HEK293 (cell line): ENCODE results near the gene ALG12.

Source experiments
- CTCF ChIA-PET: fragments of 350-600 bp; formaldehyde crosslinking; extraction: SDS; loops from one replicate; lab custom pipeline; 2021; ENCODE audit warnings: antibody characterized with exemption; lab: Yijun Ruan, JAX
- POLR2A ChIA-PET: fragments of 300-600 bp; formaldehyde crosslinking; extraction: SDS; loops from one replicate; lab custom pipeline; 2020; ENCODE audit warnings: antibody characterized with exemption, inconsistent platforms; lab: Yijun Ruan, JAX
- H3K27ac ChIP-seq: fragments of 200-500 bp; sonication (Bioruptor generic); 2 replicates; pipeline ENCODE4 v1.5.1; 2014; ENCODE audit warnings: low read depth, low read length, control low read depth, inconsistent platforms; ENCODE audit errors: extremely low read depth
- H3K36me3 ChIP-seq, 2 experiments: fragments of 200-500 bp in 1 of 2; sonication (Bioruptor generic) in 1 of 2; 1 replicate in 1 of 2; 2 replicates in 1 of 2; pipeline ENCODE4 v1.5.1; 2014 to 2017; ENCODE audit warnings: inconsistent platforms in 2 of 2, low read length in 2 of 2; ENCODE audit not compliant: control insufficient read depth in 2 of 2, insufficient read depth in 1 of 2
- H3K4me1 ChIP-seq: fragments of 200-500 bp; sonication (Bioruptor generic); 2 replicates; pipeline ENCODE4 v1.5.1; 2014; ENCODE audit warnings: mild to moderate bottlenecking, low read length, inconsistent platforms; ENCODE audit not compliant: control insufficient read depth, insufficient read depth
- H3K4me3 ChIP-seq: 2 replicates; pipeline ENCODE4 v1.5.1; 2011; ENCODE audit warnings: low read depth, mild to moderate bottlenecking, control low read depth, low read length, moderate library complexity
- H3K9me3 ChIP-seq: fragments of 200-500 bp; sonication (Bioruptor generic); 2 replicates; pipeline ENCODE4 v1.5.1; 2014; ENCODE audit warnings: low read depth, low read length, inconsistent platforms; ENCODE audit not compliant: control insufficient read depth, insufficient read depth
- KLF7 ChIP-seq: fragments of 450-650 bp; formaldehyde crosslinking; IDR thresholded peaks from 2 replicates; pipeline ENCODE4 v1.5.1; 2016; ENCODE audit warnings: missing biosample characterization, missing genetic modification characterization, borderline replicate concordance
- PBX3 ChIP-seq: sonication (generic); formaldehyde crosslinking; IDR thresholded peaks from 2 replicates; pipeline ENCODE4 v1.8.1; 2022; ENCODE audit warnings: mild to moderate bottlenecking, moderate library complexity, missing genetic modification reagents
- ZBTB11 ChIP-seq: fragments of 450-650 bp; formaldehyde crosslinking; conservative IDR thresholded peaks from 2 replicates; pipeline ENCODE4 v1.5.1; 2016; ENCODE audit warnings: low read depth, missing biosample characterization, missing genetic modification characterization
- ZBTB8A ChIP-seq: fragments of 450-650 bp; formaldehyde crosslinking; IDR thresholded peaks from 2 replicates; pipeline ENCODE4 v1.5.1; 2016; ENCODE audit warnings: missing biosample characterization, missing genetic modification characterization
- ZNF138 ChIP-seq: fragments of 450-650 bp; formaldehyde crosslinking; IDR thresholded peaks from 2 replicates; pipeline ENCODE4 v1.5.1; 2016; ENCODE audit warnings: missing biosample characterization, missing genetic modification characterization, borderline replicate concordance
- ZNF169 ChIP-seq: fragments of 450-650 bp; formaldehyde crosslinking; IDR thresholded peaks from 2 replicates; pipeline ENCODE4 v1.5.1; 2016; ENCODE audit warnings: missing biosample characterization, missing genetic modification characterization
- ZNF202 ChIP-seq: fragments of 450-650 bp; formaldehyde crosslinking; IDR thresholded peaks from 2 replicates; pipeline ENCODE4 v1.5.1; 2016; ENCODE audit warnings: missing biosample characterization, missing genetic modification characterization, borderline replicate concordance
- ZNF341 ChIP-seq: fragments of 450-650 bp; formaldehyde crosslinking; IDR thresholded peaks from 2 replicates; pipeline ENCODE4; 2016; ENCODE audit warnings: low read depth, missing biosample characterization, missing genetic modification characterization
- ZNF350 ChIP-seq: fragments of 450-650 bp; formaldehyde crosslinking; IDR thresholded peaks from 2 replicates; pipeline ENCODE4 v1.5.0; 2017; ENCODE audit warnings: missing biosample characterization, mild to moderate bottlenecking, missing genetic modification characterization
- ZNF548 ChIP-seq: fragments of 450-650 bp; formaldehyde crosslinking; IDR thresholded peaks from 2 replicates; pipeline ENCODE4 v1.5.1; 2016; ENCODE audit warnings: missing biosample characterization, missing genetic modification characterization
- ZNF560 ChIP-seq: fragments of 450-650 bp; formaldehyde crosslinking; IDR thresholded peaks from 2 replicates; pipeline ENCODE4 v1.5.1; 2017; ENCODE audit warnings: missing biosample characterization, missing genetic modification characterization, borderline replicate concordance
- ZNF561 ChIP-seq: fragments of 450-650 bp; IDR thresholded peaks from 2 replicates; pipeline ENCODE4 v1.5.1; 2018; ENCODE audit warnings: missing biosample characterization, missing genetic modification characterization, borderline replicate concordance
- ZNF585B ChIP-seq: fragments of 450-650 bp; formaldehyde crosslinking; IDR thresholded peaks from 2 replicates; pipeline ENCODE4 v1.5.1; 2016; ENCODE audit warnings: missing biosample characterization, missing genetic modification characterization
- ZNF596 ChIP-seq: fragments of 450-650 bp; IDR thresholded peaks from 2 replicates; pipeline ENCODE4 v1.5.0; 2018; ENCODE audit warnings: missing biosample characterization, mild to moderate bottlenecking, missing genetic modification characterization, moderate library complexity
- ZNF658 ChIP-seq: fragments of 450-650 bp; formaldehyde crosslinking; IDR thresholded peaks from 2 replicates; pipeline ENCODE4; 2016; ENCODE audit warnings: missing biosample characterization, missing genetic modification characterization
- ZNF76 ChIP-seq: fragments of 450-650 bp; formaldehyde crosslinking; IDR thresholded peaks from 2 replicates; pipeline ENCODE4; 2016; ENCODE audit warnings: low read depth, missing biosample characterization, missing genetic modification characterization, borderline replicate concordance
- TF ChIP-seq, protein P1 (sequence below): fragments of 450-650 bp; formaldehyde crosslinking; conservative IDR thresholded peaks from 2 replicates; pipeline ENCODE4 v1.5.1; 2016; ENCODE audit warnings: low read depth, missing biosample characterization, missing genetic modification characterization
- TF ChIP-seq, protein P2 (sequence below): fragments of 450-650 bp; IDR thresholded peaks from 2 replicates; pipeline ENCODE4 v1.5.1; 2018; ENCODE audit warnings: missing biosample characterization, mild to moderate bottlenecking, missing genetic modification characterization
- TF ChIP-seq, protein P3 (sequence below): fragments of 450-650 bp; formaldehyde crosslinking; IDR thresholded peaks from 2 replicates; pipeline ENCODE4 v1.5.1; 2016; ENCODE audit warnings: missing biosample characterization, missing genetic modification characterization

Gene ALG12

GRCh38 chr22:49862496-49862776 is 55.8 kb downstream of the ALG12 start:
- Histone ChIP-seq H3K36me3 (peaks cover 5 to 15% of the 10 kb centered on the region in 2 experiments; a peak in 2 of 3 replicates), H3K9me3 (peaks cover 2% of the 10 kb centered on the region; the same call in 1 of the 2 replicates), H3K4me3 (no peak overlapping the region), H3K27ac (no peak overlapping the region), H3K4me1 (no peaks in the 10 kb centered on the region)
- CTCF ChIA-PET: no interaction called here
- no peak for TF ChIP-seq ZNF548
- TF ChIP-seq ZNF658 (tag by site-specific recombination): no peak
- no peak for TF ChIP-seq KLF7 (tag by site-specific recombination)
- TF ChIP-seq PBX3 (CRISPR knock-in tag): no peak
- TF ChIP-seq ZNF585B: no peak
- TF ChIP-seq, protein P1, sequence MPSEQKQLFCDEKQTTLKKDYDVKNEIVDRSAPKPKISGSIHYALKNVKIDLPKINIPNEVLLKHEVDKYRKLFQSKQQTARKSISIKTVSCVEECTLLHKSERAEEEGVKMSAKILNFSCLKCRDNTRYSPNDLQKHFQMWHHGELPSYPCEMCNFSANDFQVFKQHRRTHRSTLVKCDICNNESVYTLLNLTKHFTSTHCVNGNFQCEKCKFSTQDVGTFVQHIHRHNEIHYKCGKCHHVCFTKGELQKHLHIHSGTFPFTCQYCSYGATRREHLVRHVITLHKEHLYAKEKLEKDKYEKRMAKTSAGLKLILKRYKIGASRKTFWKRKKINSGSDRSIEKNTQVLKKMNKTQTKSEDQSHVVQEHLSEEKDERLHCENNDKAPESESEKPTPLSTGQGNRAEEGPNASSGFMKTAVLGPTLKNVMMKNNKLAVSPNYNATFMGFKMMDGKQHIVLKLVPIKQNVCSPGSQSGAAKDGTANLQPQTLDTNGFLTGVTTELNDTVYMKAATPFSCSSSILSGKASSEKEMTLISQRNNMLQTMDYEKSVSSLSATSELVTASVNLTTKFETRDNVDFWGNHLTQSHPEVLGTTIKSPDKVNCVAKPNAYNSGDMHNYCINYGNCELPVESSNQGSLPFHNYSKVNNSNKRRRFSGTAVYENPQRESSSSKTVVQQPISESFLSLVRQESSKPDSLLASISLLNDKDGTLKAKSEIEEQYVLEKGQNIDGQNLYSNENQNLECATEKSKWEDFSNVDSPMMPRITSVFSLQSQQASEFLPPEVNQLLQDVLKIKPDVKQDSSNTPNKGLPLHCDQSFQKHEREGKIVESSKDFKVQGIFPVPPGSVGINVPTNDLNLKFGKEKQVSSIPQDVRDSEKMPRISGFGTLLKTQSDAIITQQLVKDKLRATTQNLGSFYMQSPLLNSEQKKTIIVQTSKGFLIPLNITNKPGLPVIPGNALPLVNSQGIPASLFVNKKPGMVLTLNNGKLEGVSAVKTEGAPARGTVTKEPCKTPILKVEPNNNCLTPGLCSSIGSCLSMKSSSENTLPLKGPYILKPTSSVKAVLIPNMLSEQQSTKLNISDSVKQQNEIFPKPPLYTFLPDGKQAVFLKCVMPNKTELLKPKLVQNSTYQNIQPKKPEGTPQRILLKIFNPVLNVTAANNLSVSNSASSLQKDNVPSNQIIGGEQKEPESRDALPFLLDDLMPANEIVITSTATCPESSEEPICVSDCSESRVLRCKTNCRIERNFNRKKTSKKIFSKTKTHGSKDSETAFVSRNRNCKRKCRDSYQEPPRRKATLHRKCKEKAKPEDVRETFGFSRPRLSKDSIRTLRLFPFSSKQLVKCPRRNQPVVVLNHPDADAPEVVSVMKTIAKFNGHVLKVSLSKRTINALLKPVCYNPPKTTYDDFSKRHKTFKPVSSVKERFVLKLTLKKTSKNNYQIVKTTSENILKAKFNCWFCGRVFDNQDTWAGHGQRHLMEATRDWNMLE: no peak
- no peak for TF ChIP-seq ZNF202 (tag by site-specific recombination)
- no peak for TF ChIP-seq ZNF350 (tag by site-specific recombination)
- TF ChIP-seq ZNF76 (tag by site-specific recombination): no peak
- TF ChIP-seq ZBTB8A (tag by site-specific recombination): no peak
- no peak for TF ChIP-seq ZNF138
- no peak for TF ChIP-seq ZNF341 (tag by site-specific recombination)
- TF ChIP-seq, protein P2, sequence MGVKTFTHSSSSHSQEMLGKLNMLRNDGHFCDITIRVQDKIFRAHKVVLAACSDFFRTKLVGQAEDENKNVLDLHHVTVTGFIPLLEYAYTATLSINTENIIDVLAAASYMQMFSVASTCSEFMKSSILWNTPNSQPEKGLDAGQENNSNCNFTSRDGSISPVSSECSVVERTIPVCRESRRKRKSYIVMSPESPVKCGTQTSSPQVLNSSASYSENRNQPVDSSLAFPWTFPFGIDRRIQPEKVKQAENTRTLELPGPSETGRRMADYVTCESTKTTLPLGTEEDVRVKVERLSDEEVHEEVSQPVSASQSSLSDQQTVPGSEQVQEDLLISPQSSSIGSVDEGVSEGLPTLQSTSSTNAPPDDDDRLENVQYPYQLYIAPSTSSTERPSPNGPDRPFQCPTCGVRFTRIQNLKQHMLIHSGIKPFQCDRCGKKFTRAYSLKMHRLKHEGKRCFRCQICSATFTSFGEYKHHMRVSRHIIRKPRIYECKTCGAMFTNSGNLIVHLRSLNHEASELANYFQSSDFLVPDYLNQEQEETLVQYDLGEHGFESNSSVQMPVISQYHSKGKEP: no peak
- TF ChIP-seq ZBTB11 (tag by site-specific recombination): no peak
- TF ChIP-seq ZNF561: no peak
- TF ChIP-seq ZNF596 (tag by site-specific recombination): no peak
- no peak for TF ChIP-seq ZNF560 (tag by site-specific recombination)
- TF ChIP-seq, protein P3, sequence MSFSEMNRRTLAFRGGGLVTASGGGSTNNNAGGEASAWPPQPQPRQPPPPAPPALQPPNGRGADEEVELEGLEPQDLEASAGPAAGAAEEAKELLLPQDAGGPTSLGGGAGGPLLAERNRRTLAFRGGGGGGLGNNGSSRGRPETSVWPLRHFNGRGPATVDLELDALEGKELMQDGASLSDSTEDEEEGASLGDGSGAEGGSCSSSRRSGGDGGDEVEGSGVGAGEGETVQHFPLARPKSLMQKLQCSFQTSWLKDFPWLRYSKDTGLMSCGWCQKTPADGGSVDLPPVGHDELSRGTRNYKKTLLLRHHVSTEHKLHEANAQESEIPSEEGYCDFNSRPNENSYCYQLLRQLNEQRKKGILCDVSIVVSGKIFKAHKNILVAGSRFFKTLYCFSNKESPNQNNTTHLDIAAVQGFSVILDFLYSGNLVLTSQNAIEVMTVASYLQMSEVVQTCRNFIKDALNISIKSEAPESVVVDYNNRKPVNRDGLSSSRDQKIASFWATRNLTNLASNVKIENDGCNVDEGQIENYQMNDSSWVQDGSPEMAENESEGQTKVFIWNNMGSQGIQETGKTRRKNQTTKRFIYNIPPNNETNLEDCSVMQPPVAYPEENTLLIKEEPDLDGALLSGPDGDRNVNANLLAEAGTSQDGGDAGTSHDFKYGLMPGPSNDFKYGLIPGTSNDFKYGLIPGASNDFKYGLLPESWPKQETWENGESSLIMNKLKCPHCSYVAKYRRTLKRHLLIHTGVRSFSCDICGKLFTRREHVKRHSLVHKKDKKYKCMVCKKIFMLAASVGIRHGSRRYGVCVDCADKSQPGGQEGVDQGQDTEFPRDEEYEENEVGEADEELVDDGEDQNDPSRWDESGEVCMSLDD: no peak
- TF ChIP-seq ZNF169 (tag by site-specific recombination): no peak
- POLR2A ChIA-PET: interaction anchor here (0.7 kb wide), 1 partner anchor 382 kb away, joined by 3 read pairs; no protein-coding TSS in a partner anchor
